ENCODE data around the gene CALCB. TPM values are rescaled to one million over a fixed set of nuclear protein-coding genes. Genes with fewer than 3 reads are reported as not detected.

Gene CALCB
- total RNA-seq, 4 donors from 2014 or later, result not detected

DNA sequence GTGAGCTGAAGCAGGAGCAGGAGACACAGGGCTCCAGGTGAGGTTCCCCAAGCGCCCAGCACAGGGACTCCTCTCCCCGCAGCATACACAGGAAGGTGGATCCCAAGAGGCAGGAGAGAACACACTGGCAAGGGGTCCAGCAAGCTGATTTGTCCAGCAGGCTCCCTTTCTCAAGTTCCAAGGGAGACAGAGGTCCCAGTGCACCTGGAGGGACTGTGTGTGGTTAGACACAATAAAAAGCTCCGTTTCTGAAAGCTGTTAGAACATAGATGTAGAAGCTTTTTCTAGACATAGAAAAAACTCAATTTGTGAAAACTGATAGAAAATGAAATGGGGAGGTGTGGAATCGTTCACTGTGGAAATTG is 1.8 kb downstream of the CALCB start:
- Histone ChIP-seq H3K36me3 (no peaks in the 10 kb centered on the region), H3K27me3 (peaks cover 0 to 67% (median 3%) of the 10 kb centered on the region in 4 donors), H3K4me3 (no peak overlapping the region), H3K27ac (no peak overlapping the region), H3K9me3 (no peaks in the 10 kb centered on the region), H3K4me1 (peaks cover 14 to 21% (median 18%) of the 10 kb centered on the region in 3 donors)
- TF ChIP-seq POLR2A (IDR thresholded peaks at IDR 0.05), result no peak
- TF ChIP-seq, protein P1, sequence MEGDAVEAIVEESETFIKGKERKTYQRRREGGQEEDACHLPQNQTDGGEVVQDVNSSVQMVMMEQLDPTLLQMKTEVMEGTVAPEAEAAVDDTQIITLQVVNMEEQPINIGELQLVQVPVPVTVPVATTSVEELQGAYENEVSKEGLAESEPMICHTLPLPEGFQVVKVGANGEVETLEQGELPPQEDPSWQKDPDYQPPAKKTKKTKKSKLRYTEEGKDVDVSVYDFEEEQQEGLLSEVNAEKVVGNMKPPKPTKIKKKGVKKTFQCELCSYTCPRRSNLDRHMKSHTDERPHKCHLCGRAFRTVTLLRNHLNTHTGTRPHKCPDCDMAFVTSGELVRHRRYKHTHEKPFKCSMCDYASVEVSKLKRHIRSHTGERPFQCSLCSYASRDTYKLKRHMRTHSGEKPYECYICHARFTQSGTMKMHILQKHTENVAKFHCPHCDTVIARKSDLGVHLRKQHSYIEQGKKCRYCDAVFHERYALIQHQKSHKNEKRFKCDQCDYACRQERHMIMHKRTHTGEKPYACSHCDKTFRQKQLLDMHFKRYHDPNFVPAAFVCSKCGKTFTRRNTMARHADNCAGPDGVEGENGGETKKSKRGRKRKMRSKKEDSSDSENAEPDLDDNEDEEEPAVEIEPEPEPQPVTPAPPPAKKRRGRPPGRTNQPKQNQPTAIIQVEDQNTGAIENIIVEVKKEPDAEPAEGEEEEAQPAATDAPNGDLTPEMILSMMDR (IDR thresholded peaks at IDR 0.05), result no peak
- WGBS, 2 donors, result 35 to 52% methylated on average over 2 to 4 of the region's 4 CpGs
- intact Hi-C loops (cut with DNase I), result loop anchor here (5.0 kb wide), 1 partner anchor 158 kb away; no protein-coding TSS in a partner anchor
- no peak for DNase-seq

DNA sequence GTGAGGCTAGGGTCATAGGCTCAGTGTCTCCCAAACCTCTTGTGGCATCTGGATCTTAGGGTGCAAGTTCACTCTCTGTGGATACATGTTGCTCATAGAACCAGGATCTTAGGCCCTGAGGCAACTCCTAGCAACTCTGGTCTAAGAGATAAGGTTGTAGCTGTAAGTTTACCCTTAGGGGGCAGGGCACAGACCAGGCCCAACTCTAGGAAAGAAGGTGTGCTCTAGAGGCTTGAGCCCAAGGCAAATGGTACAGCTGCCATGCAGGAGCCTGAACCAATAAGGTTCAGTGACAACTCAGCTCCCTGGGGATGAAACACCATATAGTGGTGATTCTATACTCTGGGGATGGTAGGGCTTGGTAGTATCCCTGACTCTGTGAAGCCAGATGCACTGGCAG is 17.8 kb downstream of the CALCB start:
- no peak for TF ChIP-seq POLR2A (IDR thresholded peaks at IDR 0.05)
- TF ChIP-seq, protein P1 (IDR thresholded peaks at IDR 0.05), result no peak
- no peak for DNase-seq
- no peaks in the 10 kb centered on the region for H3K4me1 ChIP-seq
- no peaks in the 10 kb centered on the region for H3K9me3 ChIP-seq
- intact Hi-C loops (cut with DNase I), result no loop called here
- H3K27me3 ChIP-seq, result no peaks in the 10 kb centered on the region
- no peaks in the 10 kb centered on the region for H3K36me3 ChIP-seq
- no peak overlapping the region for H3K4me3 ChIP-seq
- H3K27ac ChIP-seq, result no peak overlapping the region

DNA sequence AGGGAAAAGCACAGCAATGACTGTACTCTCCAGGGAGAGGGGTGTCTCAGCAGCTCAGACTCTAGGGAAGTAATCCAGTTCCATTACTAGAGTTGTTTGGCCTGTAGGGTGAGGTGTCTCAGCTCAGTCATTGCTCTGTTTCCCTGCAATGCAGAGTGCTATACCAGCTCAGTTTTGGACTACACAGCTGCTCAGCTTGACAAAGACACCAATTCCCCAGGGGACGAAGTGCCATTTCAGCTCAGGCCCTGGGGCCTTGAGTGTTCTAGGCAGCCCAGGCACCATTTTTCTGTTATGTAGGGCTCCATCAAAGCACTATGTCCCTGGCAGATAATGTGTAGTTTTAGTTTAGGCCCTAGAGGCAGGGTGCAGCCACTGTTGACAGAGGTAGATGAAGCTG is 18.2 kb downstream of the CALCB start:
- DNase-seq, result no peak
- 86 to 100% methylated on average over 1 of the region's 1 CpG for WGBS, 2 donors
- H3K4me3 ChIP-seq, result no peak overlapping the region
- H3K36me3 ChIP-seq, result no peaks in the 10 kb centered on the region
- H3K4me1 ChIP-seq, result no peaks in the 10 kb centered on the region
- intact Hi-C loops (cut with DNase I), result no loop called here
- H3K9me3 ChIP-seq, result no peaks in the 10 kb centered on the region
- no peak for TF ChIP-seq POLR2A (IDR thresholded peaks at IDR 0.05)
- TF ChIP-seq, protein P1 (IDR thresholded peaks at IDR 0.05), result no peak
- no peaks in the 10 kb centered on the region for H3K27me3 ChIP-seq
- no peak overlapping the region for H3K27ac ChIP-seq

DNA sequence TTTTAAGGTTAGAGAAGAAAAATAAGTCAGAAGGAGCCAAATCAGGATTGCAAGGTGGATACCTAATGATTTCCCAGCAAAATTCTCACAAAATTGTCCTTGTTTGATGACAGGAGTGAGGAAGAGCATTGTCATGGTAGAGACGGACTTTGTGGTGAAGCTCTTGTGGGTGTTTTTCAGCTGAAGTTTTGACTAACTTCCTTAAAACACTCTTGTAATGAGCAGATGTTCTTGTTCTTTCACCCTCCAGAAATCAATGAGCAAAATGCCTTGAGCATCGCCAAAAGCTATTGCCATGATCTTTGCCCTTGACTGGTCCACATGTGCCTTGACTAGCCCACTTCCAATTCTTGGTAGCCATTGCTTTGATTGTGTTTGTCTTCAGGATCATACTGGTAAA is 20.0 kb downstream of the CALCB start:
- Histone ChIP-seq H3K4me1 (no peaks in the 10 kb centered on the region), H3K9me3 (no peaks in the 10 kb centered on the region), H3K36me3 (no peaks in the 10 kb centered on the region), H3K4me3 (no peak overlapping the region), H3K27me3 (no peaks in the 10 kb centered on the region), H3K27ac (no peak overlapping the region)
- intact Hi-C loops (cut with DNase I), result no loop called here
- 72 to 84% methylated on average over 2 of the region's 2 CpGs for WGBS, 2 donors
- no peak for DNase-seq
- TF ChIP-seq POLR2A (IDR thresholded peaks at IDR 0.05), result no peak
- TF ChIP-seq, protein P1 (IDR thresholded peaks at IDR 0.05), result no peak

DNA sequence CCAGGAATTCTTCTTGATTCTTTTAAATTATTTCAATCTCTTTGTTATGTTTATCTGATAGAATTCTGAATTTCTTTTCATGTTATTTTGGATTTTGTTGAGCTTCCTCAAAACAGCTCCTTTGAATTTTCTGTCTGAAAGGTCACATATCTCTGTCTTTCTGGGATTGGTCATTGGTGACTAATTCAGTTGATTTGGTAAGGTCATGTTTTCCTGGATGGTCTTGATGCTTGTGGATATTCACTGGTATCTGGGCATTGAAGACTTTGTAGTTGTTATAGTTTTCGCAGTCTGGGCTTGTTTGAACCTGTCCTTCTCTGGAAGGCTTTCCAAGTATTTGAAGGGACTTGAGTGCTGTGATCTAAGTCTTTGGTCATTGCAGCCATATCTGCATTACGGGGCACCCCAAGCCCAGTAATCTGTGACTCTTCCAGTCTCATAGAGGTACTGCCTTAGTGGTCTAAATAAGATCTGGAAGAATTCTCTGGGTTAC is 22.4 kb downstream of the CALCB start:
- no peak overlapping the region for H3K27ac ChIP-seq
- H3K27me3 ChIP-seq, result peaks cover 0 to 8% (median 0%) of the 10 kb centered on the region in 4 donors
- H3K4me1 ChIP-seq, result no peaks in the 10 kb centered on the region
- no peak overlapping the region for H3K4me3 ChIP-seq
- no peak for DNase-seq
- 61% methylated on average over 2 of the region's 2 CpGs for WGBS, 2 donors
- H3K36me3 ChIP-seq, result no peaks in the 10 kb centered on the region
- intact Hi-C loops (cut with DNase I), result no loop called here
- H3K9me3 ChIP-seq, result no peaks in the 10 kb centered on the region
- no peak for TF ChIP-seq POLR2A (IDR thresholded peaks at IDR 0.05)
- TF ChIP-seq, protein P1 (IDR thresholded peaks at IDR 0.05), result no peak

Measured in esophagus squamous epithelium (tissue), 5 donors.